Liver (tissue), 3 donors: ENCODE results near the gene SSBP2.

Experiments
- EGR1 ChIP-seq, 2 donors: IDR thresholded peaks; 2 replicates each; pipeline ENCODE4 v1.6.1; 2016 to 2018; ENCODE audit warnings: antibody characterized with exemption in 2 of 2, low read depth in 2 of 2
- FOXA1 ChIP-seq: IDR thresholded peaks from 2 replicates; pipeline ENCODE4 v1.6.1; 2016; ENCODE audit warnings: antibody characterized with exemption
- GABPA ChIP-seq, 2 donors: IDR thresholded peaks in 1 of 2; conservative IDR thresholded peaks in 1 of 2; 2 replicates each; pipeline ENCODE4 v1.6.1; 2016; ENCODE audit warnings: antibody characterized with exemption in 2 of 2, mild to moderate bottlenecking in 1 of 2, moderate library complexity in 1 of 2
- HNF4G ChIP-seq: IDR thresholded peaks from 2 replicates; pipeline ENCODE4 v1.6.1; 2016; ENCODE audit warnings: antibody characterized with exemption
- RAD21 ChIP-seq, 2 donors: IDR thresholded peaks; 2 replicates each; pipeline ENCODE4 v1.6.1; 2016; ENCODE audit warnings: antibody characterized with exemption in 2 of 2, mild to moderate bottlenecking in 2 of 2
- RXRA ChIP-seq, 2 donors: IDR thresholded peaks; 2 replicates each; pipeline ENCODE4 v1.6.1; 2017 to 2018; ENCODE audit warnings: antibody characterized with exemption in 2 of 2, mild to moderate bottlenecking in 1 of 2
- SP1 ChIP-seq: IDR thresholded peaks from 2 replicates; pipeline ENCODE4 v1.6.1; 2018; ENCODE audit warnings: antibody characterized with exemption, mild to moderate bottlenecking
- TAF1 ChIP-seq: conservative IDR thresholded peaks from 2 replicates; pipeline ENCODE4 v1.6.1; 2016; ENCODE audit warnings: antibody characterized with exemption, mild to moderate bottlenecking
- YY1 ChIP-seq: IDR thresholded peaks from 2 replicates; pipeline ENCODE4 v1.6.1; 2016; ENCODE audit warnings: antibody characterized with exemption, mild to moderate bottlenecking
- TF ChIP-seq, protein P1 (sequence below): fragments of 150-350 bp; IDR thresholded peaks from 2 replicates; pipeline ENCODE4 v1.5.1; 2017; ENCODE audit warnings: improper control_type of control experiment, low read depth, low read length; ENCODE audit not compliant: missing input control
- TF ChIP-seq, protein P2 (sequence below): IDR thresholded peaks from 2 replicates; pipeline ENCODE4 v1.6.1; 2016; ENCODE audit warnings: antibody characterized with exemption, mild to moderate bottlenecking
- TF ChIP-seq, protein P3 (sequence below): IDR thresholded peaks from 2 replicates; pipeline ENCODE4 v1.6.1; 2016; ENCODE audit warnings: antibody characterized with exemption
- TF ChIP-seq, protein P4 (sequence below): IDR thresholded peaks from 2 replicates; pipeline ENCODE4 v1.6.1; 2016; ENCODE audit warnings: antibody characterized with exemption
- TF ChIP-seq, protein P5 (sequence below): IDR thresholded peaks from 2 replicates; pipeline ENCODE4 v1.6.1; 2016; ENCODE audit warnings: antibody characterized with exemption
- donor health status: healthy.
- donor health status: healthy.

GRCh38 chr5:81429363-81429762 lies 321.5 kb downstream of the SSBP2 start:
- no peak for TF ChIP-seq SP1
- TF ChIP-seq, protein P1, sequence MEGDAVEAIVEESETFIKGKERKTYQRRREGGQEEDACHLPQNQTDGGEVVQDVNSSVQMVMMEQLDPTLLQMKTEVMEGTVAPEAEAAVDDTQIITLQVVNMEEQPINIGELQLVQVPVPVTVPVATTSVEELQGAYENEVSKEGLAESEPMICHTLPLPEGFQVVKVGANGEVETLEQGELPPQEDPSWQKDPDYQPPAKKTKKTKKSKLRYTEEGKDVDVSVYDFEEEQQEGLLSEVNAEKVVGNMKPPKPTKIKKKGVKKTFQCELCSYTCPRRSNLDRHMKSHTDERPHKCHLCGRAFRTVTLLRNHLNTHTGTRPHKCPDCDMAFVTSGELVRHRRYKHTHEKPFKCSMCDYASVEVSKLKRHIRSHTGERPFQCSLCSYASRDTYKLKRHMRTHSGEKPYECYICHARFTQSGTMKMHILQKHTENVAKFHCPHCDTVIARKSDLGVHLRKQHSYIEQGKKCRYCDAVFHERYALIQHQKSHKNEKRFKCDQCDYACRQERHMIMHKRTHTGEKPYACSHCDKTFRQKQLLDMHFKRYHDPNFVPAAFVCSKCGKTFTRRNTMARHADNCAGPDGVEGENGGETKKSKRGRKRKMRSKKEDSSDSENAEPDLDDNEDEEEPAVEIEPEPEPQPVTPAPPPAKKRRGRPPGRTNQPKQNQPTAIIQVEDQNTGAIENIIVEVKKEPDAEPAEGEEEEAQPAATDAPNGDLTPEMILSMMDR, result no peak
- TF ChIP-seq, protein P2, sequence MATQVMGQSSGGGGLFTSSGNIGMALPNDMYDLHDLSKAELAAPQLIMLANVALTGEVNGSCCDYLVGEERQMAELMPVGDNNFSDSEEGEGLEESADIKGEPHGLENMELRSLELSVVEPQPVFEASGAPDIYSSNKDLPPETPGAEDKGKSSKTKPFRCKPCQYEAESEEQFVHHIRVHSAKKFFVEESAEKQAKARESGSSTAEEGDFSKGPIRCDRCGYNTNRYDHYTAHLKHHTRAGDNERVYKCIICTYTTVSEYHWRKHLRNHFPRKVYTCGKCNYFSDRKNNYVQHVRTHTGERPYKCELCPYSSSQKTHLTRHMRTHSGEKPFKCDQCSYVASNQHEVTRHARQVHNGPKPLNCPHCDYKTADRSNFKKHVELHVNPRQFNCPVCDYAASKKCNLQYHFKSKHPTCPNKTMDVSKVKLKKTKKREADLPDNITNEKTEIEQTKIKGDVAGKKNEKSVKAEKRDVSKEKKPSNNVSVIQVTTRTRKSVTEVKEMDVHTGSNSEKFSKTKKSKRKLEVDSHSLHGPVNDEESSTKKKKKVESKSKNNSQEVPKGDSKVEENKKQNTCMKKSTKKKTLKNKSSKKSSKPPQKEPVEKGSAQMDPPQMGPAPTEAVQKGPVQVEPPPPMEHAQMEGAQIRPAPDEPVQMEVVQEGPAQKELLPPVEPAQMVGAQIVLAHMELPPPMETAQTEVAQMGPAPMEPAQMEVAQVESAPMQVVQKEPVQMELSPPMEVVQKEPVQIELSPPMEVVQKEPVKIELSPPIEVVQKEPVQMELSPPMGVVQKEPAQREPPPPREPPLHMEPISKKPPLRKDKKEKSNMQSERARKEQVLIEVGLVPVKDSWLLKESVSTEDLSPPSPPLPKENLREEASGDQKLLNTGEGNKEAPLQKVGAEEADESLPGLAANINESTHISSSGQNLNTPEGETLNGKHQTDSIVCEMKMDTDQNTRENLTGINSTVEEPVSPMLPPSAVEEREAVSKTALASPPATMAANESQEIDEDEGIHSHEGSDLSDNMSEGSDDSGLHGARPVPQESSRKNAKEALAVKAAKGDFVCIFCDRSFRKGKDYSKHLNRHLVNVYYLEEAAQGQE, result no peak
- TF ChIP-seq RAD21 (IDR thresholded peaks at IDR 0.05), result no peak
- TF ChIP-seq YY1, result no peak
- TF ChIP-seq, protein P3, sequence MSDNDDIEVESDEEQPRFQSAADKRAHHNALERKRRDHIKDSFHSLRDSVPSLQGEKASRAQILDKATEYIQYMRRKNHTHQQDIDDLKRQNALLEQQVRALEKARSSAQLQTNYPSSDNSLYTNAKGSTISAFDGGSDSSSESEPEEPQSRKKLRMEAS, result no peak
- TF ChIP-seq, protein P4, sequence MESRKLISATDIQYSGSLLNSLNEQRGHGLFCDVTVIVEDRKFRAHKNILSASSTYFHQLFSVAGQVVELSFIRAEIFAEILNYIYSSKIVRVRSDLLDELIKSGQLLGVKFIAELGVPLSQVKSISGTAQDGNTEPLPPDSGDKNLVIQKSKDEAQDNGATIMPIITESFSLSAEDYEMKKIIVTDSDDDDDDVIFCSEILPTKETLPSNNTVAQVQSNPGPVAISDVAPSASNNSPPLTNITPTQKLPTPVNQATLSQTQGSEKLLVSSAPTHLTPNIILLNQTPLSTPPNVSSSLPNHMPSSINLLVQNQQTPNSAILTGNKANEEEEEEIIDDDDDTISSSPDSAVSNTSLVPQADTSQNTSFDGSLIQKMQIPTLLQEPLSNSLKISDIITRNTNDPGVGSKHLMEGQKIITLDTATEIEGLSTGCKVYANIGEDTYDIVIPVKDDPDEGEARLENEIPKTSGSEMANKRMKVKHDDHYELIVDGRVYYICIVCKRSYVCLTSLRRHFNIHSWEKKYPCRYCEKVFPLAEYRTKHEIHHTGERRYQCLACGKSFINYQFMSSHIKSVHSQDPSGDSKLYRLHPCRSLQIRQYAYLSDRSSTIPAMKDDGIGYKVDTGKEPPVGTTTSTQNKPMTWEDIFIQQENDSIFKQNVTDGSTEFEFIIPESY, result no peak
- TF ChIP-seq FOXA1, result no peak
- no peak for TF ChIP-seq GABPA (IDR thresholded peaks at IDR 0.05 in 1 of 2, conservative IDR thresholded peaks at IDR 0.05 in 1 of 2)
- TF ChIP-seq, protein P5, sequence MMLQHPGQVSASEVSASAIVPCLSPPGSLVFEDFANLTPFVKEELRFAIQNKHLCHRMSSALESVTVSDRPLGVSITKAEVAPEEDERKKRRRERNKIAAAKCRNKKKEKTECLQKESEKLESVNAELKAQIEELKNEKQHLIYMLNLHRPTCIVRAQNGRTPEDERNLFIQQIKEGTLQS, result no peak
- TF ChIP-seq RXRA (IDR thresholded peaks at IDR 0.05), result no peak
- TF ChIP-seq TAF1, result no peak
- no peak for TF ChIP-seq HNF4G
- TF ChIP-seq EGR1 (IDR thresholded peaks at IDR 0.05; ENCODE audit: low read depth in 2 of 2), result no peak
